ENCODE results near the gene MDM1. TPM values are rescaled to one million over a fixed set of nuclear protein-coding genes. Genes with fewer than 3 reads are reported as not detected.

Gene MDM1
- total and polyA plus RNA-seq, 2 of the 13 experiments (the other 11 are each of a cell fraction or from before 2014, with no cell fraction given) = 4.6 to 15.2 TPM

DNA sequence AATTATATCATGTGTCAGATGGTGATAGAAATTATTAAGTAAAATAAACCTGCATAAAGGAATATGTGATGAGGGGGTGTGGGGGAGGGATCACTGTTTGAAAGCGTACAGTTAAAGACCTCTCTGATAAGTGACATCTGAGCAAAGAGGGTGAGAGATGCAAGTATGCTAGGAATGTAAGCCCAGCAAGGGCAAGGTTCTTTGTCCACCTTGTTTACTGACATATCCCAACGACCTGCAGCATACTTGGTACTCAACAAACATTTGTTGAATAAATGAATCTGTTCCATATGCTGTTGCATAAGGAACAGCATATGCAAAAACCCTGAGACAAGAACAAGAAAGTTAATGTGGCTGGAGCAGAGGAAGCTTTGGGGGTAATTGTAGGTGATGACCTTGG is 12.0 kb upstream of the MDM1 start (continued):
- TF ChIP-seq ZNF441 (CRISPR knock-in tag; IDR thresholded peaks at IDR 0.05; ENCODE audit: borderline replicate concordance) (no peak), TRIM24 (CRISPR knock-in tag; IDR thresholded peaks at IDR 0.05) (0 out of 2 replicates have a peak, but pooled peaks have one; percentile 57), ZNF331 (CRISPR knock-in tag; IDR thresholded peaks at IDR 0.05) (peak; percentile 66; the same call in 1 of the 2 replicates), HNRNPUL1 (IDR thresholded peaks at IDR 0.05; ENCODE audit: low read depth, low read length) (no peak), ZNF33A (CRISPR knock-in tag; IDR thresholded peaks at IDR 0.05; ENCODE audit: borderline replicate concordance) (no peak), ZNF678 (CRISPR knock-in tag; IDR thresholded peaks at IDR 0.05) (no peak), KDM5A (IDR thresholded peaks at IDR 0.05; ENCODE audit: borderline replicate concordance, low read length) (no peak), DR1 (CRISPR knock-in tag; IDR thresholded peaks at IDR 0.05) (no peak)
- TF ChIP-seq, protein P1, sequence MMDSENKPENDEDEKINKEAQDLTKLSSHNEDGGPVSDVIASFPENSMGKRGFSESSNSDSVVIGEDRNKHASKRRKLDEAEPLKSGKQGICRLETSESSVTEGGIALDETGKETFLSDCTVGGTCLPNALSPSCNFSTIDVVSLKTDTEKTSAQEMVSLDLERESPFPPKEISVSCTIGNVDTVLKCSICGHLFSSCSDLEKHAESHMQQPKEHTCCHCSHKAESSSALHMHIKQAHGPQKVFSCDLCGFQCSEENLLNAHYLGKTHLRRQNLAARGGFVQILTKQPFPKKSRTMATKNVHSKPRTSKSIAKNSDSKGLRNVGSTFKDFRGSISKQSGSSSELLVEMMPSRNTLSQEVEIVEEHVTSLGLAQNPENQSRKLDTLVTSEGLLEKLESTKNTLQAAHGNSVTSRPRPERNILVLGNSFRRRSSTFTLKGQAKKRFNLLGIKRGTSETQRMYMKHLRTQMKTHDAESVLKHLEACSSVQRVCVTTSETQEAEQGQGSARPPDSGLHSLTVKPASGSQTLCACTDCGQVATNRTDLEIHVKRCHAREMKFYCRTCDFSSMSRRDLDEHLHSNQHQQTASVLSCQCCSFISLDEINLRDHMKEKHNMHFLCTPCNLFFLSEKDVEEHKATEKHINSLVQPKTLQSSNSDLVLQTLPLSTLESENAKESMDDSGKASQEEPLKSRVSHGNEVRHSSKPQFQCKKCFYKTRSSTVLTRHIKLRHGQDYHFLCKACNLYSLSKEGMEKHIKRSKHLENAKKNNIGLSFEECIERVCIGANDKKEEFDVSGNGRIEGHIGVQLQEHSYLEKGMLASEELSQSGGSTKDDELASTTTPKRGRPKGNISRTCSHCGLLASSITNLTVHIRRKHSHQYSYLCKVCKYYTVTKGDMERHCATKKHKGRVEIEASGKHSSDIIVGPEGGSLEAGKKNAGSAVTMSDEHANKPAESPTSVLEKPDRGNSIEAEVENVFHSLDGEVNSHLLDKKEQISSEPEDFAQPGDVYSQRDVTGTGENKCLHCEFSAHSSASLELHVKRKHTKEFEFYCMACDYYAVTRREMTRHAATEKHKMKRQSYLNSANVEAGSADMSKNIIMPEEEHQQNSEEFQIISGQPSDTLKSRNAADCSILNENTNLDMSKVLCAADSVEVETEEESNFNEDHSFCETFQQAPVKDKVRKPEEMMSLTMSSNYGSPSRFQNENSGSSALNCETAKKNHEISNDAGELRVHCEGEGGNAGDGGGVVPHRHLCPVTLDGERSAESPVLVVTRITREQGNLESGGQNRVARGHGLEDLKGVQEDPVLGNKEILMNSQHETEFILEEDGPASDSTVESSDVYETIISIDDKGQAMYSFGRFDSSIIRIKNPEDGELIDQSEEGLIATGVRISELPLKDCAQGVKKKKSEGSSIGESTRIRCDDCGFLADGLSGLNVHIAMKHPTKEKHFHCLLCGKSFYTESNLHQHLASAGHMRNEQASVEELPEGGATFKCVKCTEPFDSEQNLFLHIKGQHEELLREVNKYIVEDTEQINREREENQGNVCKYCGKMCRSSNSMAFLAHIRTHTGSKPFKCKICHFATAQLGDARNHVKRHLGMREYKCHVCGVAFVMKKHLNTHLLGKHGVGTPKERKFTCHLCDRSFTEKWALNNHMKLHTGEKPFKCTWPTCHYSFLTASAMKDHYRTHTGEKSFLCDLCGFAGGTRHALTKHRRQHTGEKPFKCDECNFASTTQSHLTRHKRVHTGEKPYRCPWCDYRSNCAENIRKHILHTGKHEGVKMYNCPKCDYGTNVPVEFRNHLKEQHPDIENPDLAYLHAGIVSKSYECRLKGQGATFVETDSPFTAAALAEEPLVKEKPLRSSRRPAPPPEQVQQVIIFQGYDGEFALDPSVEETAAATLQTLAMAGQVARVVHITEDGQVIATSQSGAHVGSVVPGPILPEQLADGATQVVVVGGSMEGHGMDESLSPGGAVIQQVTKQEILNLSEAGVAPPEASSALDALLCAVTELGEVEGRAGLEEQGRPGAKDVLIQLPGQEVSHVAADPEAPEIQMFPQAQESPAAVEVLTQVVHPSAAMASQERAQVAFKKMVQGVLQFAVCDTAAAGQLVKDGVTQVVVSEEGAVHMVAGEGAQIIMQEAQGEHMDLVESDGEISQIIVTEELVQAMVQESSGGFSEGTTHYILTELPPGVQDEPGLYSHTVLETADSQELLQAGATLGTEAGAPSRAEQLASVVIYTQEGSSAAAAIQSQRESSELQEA (CRISPR knock-in tag; IDR thresholded peaks at IDR 0.05; ENCODE audit: not compliant biosample characterization) = no peak
- TF ChIP-seq, protein P2, sequence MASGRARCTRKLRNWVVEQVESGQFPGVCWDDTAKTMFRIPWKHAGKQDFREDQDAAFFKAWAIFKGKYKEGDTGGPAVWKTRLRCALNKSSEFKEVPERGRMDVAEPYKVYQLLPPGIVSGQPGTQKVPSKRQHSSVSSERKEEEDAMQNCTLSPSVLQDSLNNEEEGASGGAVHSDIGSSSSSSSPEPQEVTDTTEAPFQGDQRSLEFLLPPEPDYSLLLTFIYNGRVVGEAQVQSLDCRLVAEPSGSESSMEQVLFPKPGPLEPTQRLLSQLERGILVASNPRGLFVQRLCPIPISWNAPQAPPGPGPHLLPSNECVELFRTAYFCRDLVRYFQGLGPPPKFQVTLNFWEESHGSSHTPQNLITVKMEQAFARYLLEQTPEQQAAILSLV (CRISPR knock-in tag; IDR thresholded peaks at IDR 0.05; ENCODE audit: borderline replicate concordance) = no peak
- TF ChIP-seq, protein P3, sequence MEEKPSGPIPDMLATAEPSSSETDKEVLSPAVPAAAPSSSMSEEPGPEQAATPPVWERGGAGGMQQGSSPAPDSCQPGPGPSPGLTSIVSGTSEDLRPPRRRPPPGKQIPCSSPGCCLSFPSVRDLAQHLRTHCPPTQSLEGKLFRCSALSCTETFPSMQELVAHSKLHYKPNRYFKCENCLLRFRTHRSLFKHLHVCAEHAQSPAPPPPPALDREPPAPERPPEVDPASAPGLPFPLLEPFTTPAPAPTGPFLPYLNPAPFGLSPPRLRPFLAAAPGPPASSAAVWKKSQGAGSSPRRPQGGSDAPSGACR (CRISPR knock-in tag; IDR thresholded peaks at IDR 0.05) = no peak
- TF ChIP-seq, protein P4, sequence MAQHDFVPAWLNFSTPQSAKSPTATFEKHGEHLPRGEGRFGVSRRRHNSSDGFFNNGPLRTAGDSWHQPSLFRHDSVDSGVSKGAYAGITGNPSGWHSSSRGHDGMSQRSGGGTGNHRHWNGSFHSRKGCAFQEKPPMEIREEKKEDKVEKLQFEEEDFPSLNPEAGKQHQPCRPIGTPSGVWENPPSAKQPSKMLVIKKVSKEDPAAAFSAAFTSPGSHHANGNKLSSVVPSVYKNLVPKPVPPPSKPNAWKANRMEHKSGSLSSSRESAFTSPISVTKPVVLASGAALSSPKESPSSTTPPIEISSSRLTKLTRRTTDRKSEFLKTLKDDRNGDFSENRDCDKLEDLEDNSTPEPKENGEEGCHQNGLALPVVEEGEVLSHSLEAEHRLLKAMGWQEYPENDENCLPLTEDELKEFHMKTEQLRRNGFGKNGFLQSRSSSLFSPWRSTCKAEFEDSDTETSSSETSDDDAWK (CRISPR knock-in tag; IDR thresholded peaks at IDR 0.05) = no peak
- TF ChIP-seq, protein P5, sequence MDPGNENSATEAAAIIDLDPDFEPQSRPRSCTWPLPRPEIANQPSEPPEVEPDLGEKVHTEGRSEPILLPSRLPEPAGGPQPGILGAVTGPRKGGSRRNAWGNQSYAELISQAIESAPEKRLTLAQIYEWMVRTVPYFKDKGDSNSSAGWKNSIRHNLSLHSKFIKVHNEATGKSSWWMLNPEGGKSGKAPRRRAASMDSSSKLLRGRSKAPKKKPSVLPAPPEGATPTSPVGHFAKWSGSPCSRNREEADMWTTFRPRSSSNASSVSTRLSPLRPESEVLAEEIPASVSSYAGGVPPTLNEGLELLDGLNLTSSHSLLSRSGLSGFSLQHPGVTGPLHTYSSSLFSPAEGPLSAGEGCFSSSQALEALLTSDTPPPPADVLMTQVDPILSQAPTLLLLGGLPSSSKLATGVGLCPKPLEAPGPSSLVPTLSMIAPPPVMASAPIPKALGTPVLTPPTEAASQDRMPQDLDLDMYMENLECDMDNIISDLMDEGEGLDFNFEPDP (CRISPR knock-in tag; conservative IDR thresholded peaks at IDR 0.05) = no peak
